Loucy (cell line): Measurements from ENCODE around the gene PAN3.

Experiments
- EZH2phosphoT487 ChIP-seq: fragments of 200-600 bp; IDR thresholded peaks from 2 replicates; pipeline ENCODE4 v1.6.1; 2018; ENCODE audit warnings: antibody characterized with exemption, mild to moderate bottlenecking, moderate library complexity, borderline replicate concordance
- TF ChIP-seq, protein P1 (sequence below): fragments of 200-600 bp; sonication (generic); conservative IDR thresholded peaks from 2 replicates; pipeline ENCODE4 v1.5.1; 2014; ENCODE audit warnings: mild to moderate bottlenecking, antibody characterized with exemption, low read length

DNA sequence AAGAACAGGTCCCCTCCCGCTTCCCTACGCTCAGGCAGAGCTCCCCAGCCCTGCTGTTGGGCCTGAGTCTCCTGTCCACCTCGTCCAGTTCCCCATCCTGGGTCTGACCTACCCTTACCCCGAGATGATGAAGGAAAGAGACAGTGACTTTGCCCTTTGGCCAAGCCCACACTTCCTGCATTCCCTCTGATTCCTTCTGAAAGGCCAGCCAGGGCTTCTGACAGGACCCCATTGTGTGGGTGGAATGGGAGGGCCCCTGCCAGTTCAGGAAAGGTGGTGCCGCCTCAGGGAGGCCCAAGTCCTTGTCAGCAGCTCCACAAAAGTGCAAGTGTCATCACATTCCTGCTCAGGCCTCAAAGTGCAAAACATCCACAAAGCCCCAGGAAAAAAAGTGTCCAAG lies 177.8 kb downstream of the PAN3 start:
- TF ChIP-seq, protein P1, sequence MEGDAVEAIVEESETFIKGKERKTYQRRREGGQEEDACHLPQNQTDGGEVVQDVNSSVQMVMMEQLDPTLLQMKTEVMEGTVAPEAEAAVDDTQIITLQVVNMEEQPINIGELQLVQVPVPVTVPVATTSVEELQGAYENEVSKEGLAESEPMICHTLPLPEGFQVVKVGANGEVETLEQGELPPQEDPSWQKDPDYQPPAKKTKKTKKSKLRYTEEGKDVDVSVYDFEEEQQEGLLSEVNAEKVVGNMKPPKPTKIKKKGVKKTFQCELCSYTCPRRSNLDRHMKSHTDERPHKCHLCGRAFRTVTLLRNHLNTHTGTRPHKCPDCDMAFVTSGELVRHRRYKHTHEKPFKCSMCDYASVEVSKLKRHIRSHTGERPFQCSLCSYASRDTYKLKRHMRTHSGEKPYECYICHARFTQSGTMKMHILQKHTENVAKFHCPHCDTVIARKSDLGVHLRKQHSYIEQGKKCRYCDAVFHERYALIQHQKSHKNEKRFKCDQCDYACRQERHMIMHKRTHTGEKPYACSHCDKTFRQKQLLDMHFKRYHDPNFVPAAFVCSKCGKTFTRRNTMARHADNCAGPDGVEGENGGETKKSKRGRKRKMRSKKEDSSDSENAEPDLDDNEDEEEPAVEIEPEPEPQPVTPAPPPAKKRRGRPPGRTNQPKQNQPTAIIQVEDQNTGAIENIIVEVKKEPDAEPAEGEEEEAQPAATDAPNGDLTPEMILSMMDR: no peak
- TF ChIP-seq EZH2phosphoT487: no peak
